NB4 (cell line): ENCODE data around the gene VDAC2.
"Not testable (repeated sequence)": the region's sequence is repeated elsewhere in the genome, so short reads cannot be mapped to it uniquely, and the experiment has no call there.

Experiments
- DNase-seq: peaks from one replicate; pipeline ENCODE4 v3.0.0; 2010; ENCODE audit warnings: low read depth
- H3K4me3 ChIP-seq: one replicate; pipeline ENCODE4 v1.5.1; 2011; ENCODE audit warnings: mild to moderate bottlenecking, low read depth, low read length, moderate library complexity
- CTCF ChIP-seq: IDR thresholded peaks from one replicate; pipeline ENCODE4 v1.5.1; 2012; ENCODE audit warnings: low read depth, low read length
- MAX ChIP-seq: IDR thresholded peaks from 2 replicates; pipeline ENCODE4 v1.6.1; 2011; ENCODE audit warnings: low read depth, low read length
- MYC ChIP-seq: IDR thresholded peaks from 2 replicates; pipeline ENCODE4 v1.6.1; 2011; ENCODE audit warnings: low read depth, low read length
- POLR2A ChIP-seq: IDR thresholded peaks from 2 replicates; pipeline ENCODE4 v1.6.1; 2011; ENCODE audit warnings: mild to moderate bottlenecking; ENCODE audit not compliant: insufficient read length; ENCODE audit errors: extremely low read depth

Gene VDAC2

GRCh38 chr10:75197066-75197465 is 13.5 kb upstream of the VDAC2 start:
- H3K4me3 ChIP-seq: no peak overlapping the region
- no peak for DNase-seq
- no peak for TF ChIP-seq MYC
- no peak for TF ChIP-seq CTCF
- TF ChIP-seq MAX: no peak
- TF ChIP-seq POLR2A: no peak

GRCh38 chr10:75197906-75198305 is 12.7 kb upstream of the VDAC2 start:
- TF ChIP-seq CTCF (no peak), MAX (no peak), POLR2A (no peak), MYC (no peak)
- DNase-seq: no peak
- H3K4me3 ChIP-seq: no peak overlapping the region

- DNase-seq, H3K4me3 ChIP-seq: not testable (repeated sequence)
Measured at GRCh38 chr10:75199949-75200348, 10.6 kb upstream of the VDAC2 start.

GRCh38 chr10:75201793-75202307 is 8.7 kb upstream of the VDAC2 start:
- DNase-seq: no peak
- TF ChIP-seq MYC (no peak), POLR2A (no peak), MAX (no peak), CTCF (no peak)
- H3K4me3 ChIP-seq: no peak overlapping the region

- no peak for TF ChIP-seq CTCF
- H3K4me3 ChIP-seq: no peak overlapping the region
- no peak for DNase-seq
Measured at GRCh38 chr10:75202321-75203045, 8.1 kb upstream of the VDAC2 start.

- not testable (repeated sequence) for DNase-seq, H3K4me3 ChIP-seq
Measured at GRCh38 chr10:75203046-75203620, 7.5 kb upstream of the VDAC2 start.

- TF ChIP-seq POLR2A (no peak), MYC (0 out of 2 replicates have a peak, but pooled peaks have one; percentile 23), MAX (no peak), CTCF (no peak)
- DNase-seq: no peak
- H3K4me3 ChIP-seq: no peak overlapping the region
Measured at GRCh38 chr10:75203724-75204123, 6.9 kb upstream of the VDAC2 start.
